GM19455 (cell line): ENCODE data around the gene KIF23.
A peak's percentile ranks its signal among the peaks of the same experiment; 100 is the strongest.

ENCODE experiments used
- ATAC-seq: cut with Tn5 transposase; IDR thresholded peaks from one replicate; pipeline ENCODE4 v1.9.1; 2021; ENCODE audit not compliant: unreplicated experiment

Gene KIF23

GRCh38 chr15:69463182-69463756 lies 49.1 kb downstream of the KIF23 start:
- ATAC-seq: no peak

GRCh38 chr15:69465253-69465652 lies 51.1 kb downstream of the KIF23 start:
- ATAC-seq: no peak

DNA sequence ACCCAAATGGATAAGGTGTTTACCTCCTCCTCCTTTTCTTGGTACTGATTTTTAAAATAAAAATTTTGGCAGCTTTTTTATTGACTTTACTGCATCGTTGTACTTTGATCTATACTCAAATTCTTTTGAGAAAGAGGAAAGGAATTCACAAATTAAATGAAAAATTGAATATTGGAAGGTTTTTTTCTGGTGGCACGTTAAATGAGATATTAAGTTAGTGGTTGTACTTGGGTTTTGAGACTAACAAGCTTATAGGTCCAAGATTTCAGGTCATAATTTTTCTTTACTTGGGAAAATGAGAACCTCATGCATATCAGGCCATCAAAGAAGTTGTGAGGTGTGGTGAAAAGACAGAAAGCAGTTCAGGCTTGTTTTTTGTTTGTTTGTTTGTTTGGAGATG lies 52.6 kb downstream of the KIF23 start:
- ATAC-seq: no peak

DNA sequence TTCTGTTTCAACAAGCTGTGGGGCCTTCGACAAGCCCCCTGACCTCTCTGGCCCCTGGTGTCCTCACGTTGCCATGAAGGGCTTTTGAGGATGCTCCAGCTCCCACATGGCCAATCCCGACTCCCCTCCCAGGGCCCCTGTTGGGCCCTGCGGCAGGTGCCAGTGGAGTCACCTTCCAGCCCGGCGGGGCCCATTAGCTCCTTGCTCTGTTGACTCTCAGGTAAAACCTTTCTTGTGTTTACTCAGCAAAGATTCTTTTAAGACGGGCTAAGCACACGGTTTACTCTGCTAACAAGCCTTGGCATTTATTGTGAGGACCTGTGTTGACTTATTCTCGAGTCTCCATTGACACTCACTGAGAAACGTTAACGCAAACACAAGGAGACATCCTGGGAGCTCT lies 53.5 kb downstream of the KIF23 start:
- no peak for ATAC-seq

- peak; percentile 70 for ATAC-seq
Measured at GRCh38 chr15:69468241-69469121, 54.3 kb downstream of the KIF23 start.

GRCh38 chr15:69469467-69470201 lies 55.5 kb downstream of the KIF23 start:
- no peak for ATAC-seq

GRCh38 chr15:69472046-69472445 lies 57.9 kb downstream of the KIF23 start:
- ATAC-seq: no peak

DNA sequence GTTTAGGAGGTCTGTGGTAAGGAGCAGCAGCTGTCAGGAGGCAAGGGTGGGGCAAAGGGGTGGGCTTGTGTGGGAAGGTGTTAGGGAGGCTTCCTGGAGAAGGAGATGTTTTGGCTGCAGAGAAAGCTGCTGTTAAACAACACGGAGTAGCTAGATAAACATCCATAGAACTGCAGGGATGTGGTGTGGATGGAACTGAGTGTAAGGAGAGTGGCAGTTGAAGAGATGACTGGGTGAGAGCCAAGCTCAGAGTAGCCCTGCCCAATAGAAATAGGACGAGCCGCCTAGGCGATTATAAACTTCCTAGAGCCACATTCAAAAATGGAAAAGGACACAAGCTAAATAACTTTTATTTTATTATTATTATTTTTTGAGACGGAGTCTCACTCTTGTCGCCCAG lies 58.4 kb downstream of the KIF23 start:
- no peak for ATAC-seq

- ATAC-seq: no peak
Measured at GRCh38 chr15:69474291-69474690, 60.1 kb downstream of the KIF23 start.

DNA sequence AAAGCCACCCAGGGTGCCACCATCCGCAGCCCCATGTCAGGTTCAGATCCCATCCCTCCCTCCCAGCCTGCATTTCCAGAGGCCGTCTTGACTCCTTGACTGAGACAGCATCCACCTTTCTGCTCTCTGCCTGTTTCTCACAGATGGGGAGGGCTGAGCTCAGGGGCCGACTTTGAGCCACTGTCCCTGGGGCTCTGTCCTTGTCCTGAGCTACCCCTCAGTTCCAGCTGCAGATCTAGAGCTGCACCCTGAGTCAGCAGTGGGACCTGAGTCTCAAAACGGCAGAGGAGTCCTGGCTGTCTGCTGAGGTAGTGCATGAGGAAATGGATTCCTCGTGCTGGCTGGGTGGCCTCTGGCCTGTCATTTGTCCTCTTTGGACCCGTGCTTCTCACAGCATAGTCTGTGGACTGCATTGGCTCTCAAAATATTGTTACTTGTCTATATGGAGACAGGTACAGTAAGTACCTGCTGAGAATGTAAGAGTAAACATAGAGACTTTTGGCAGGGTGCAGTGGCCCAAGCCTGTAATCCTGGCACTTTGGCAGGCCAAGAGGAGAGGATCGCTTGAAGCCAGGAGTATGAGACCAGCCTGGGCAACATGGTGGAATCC lies 60.8 kb downstream of the KIF23 start:
- ATAC-seq: no peak

DNA sequence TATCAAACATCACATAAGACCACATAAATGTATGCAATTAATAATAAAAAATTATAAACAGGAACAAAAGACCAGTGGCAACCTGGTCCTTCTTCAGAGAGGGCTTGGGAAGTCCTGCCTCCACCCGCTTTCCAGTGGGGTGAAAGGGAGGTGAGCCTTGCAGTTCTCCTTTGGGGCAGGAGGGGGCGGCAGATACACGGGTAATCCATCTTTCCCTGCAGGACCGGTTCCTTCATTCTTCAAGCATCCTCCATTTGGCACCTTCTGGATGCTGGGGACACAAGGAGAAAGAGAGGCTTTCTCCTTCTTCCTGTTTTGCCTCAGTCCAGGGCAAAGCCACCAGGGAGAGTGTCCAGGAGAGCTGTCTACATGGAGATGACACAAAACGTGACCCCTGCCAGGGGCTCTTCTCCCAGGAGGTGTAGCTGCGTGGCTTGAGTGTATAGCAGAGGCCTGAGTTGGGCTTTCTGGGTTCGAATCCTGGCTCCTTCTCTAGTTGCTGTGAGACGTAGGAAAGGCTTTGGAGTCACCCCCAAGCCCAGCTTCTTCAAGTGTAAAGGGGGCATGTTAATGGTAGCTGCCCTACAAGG lies 61.7 kb downstream of the KIF23 start:
- no peak for ATAC-seq

DNA sequence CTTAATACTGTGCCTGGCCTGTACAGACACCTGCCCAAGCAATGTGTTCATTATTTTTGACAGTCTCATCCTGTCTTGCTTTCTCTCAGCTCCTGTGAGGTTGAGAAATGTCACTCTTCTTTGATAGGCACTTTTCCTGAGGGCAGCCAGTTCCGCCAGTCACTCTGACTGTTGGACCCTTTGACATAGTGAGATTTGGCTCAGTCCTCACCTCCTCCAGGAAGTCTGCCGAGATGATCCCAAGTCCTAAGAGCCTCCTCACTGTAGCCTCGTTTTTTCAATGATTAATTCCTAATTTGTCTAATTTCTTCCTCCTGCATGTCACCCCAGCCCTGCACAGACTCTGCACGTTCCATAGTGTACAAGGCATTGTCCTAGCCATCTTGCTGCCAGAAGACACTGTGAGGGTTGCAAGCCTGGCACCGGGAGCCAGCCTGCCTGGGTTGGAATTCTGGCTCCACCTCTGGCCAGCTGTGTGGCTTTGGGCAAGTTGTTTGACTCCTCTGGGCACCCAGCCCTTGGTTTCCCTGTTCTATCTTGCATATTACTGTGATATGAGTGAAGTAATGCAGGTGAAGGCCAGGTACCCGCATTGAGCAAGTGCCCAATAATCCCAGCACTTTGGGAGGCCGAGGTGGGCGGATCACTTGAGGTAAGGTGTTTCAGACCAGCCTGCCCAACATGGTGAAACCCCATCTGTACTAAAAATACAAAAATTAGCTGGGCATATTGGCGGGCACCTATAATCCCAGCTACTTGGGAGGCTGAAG lies 62.7 kb downstream of the KIF23 start:
- ATAC-seq: no peak

GRCh38 chr15:69478259-69478781 lies 64.2 kb downstream of the KIF23 start:
- no peak for ATAC-seq

DNA sequence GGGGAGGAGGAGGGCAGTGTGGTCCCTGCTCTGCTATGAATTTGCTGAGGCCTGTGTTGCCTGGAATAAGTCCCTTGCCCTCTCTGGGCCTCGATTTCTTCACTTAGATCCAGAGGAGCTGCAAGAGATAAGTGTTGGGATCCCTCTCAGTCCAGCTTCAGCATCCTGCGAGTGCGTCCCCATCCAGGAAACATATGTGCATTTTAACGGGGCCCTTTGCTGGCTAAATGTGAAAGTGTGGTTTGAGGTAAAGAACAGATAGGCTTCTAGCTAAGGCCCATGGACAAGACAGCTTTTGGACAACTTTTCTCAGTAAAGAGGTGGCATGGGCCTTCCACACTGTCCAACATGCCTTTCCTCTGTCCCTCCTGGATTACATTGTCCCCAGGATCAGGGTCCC lies 64.9 kb downstream of the KIF23 start:
- ATAC-seq: no peak

DNA sequence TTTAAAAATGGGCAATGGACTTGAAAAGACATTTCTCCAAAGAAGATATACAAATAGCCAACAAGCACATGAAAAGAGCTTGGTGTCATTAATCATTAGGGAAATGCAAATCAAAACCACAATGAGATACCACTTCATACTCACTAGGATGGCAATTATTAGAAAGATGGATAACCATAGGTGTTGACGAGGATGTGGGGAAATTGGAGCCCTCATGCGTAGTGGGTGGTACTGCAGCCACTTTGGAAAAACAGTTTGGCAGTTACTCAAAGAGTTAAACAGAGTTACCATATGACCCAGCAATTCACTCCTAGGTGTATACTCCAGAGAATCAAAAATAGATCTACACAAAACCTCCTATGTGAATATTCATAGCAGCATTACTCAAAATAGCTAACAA lies 65.8 kb downstream of the KIF23 start:
- ATAC-seq: no peak

GRCh38 chr15:69480932-69481331 lies 66.8 kb downstream of the KIF23 start:
- no peak for ATAC-seq

- ATAC-seq: no peak
Measured at GRCh38 chr15:69482686-69483256, 68.6 kb downstream of the KIF23 start.

- ATAC-seq: no peak
Measured at GRCh38 chr15:69484837-69485236, 70.7 kb downstream of the KIF23 start.

- no peak for ATAC-seq
Measured at GRCh38 chr15:69486481-69487110, 72.4 kb downstream of the KIF23 start.
